Hepatocyte (in vitro differentiated cells): ENCODE results near the gene ATP8A2.

Source experiments
- CTCF ChIP-seq: fragments of 200-600 bp; sonication (generic); IDR thresholded peaks from 2 replicates; pipeline ENCODE4 v1.5.1; 2016; ENCODE audit warnings: antibody characterized with exemption, mild to moderate bottlenecking; ENCODE audit not compliant: poor library complexity
- EZH2 ChIP-seq: fragments of 200-600 bp; sonication (generic); IDR thresholded peaks from 2 replicates; pipeline ENCODE4 v1.6.1; 2016; ENCODE audit warnings: antibody characterized with exemption, mild to moderate bottlenecking, borderline replicate concordance

- TF ChIP-seq CTCF: no peak
- TF ChIP-seq EZH2: no peak
Observed at GRCh38 chr13:25727250-25727649, 355.5 kb downstream of the ATP8A2 start.
